Measurements from ENCODE around the gene RBM45.
"Not testable (repeated sequence)": the region's sequence is repeated elsewhere in the genome, so short reads cannot be mapped to it uniquely, and the experiment has no call there.

RBM45 gene

DNA sequence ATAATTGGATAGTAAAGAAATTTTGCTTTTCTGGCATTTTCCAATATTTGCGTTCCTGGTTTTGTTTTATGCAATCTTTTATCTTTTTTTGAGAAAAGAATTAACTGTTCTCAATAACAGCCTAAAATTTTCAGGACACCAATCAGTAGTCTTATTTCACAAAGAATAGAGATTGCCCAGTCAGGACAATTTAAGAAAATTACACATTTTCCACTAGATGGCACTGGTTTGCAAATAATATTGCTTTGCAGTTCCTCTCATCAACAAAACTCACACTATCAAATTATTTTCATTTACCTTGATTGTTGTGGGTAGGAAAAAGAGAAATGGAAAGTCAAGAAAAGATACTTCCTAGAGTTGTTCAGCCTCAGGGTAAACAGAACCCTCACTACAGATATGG, 2.4 kb upstream of the RBM45 start:
- no peak for DNase-seq

DNA sequence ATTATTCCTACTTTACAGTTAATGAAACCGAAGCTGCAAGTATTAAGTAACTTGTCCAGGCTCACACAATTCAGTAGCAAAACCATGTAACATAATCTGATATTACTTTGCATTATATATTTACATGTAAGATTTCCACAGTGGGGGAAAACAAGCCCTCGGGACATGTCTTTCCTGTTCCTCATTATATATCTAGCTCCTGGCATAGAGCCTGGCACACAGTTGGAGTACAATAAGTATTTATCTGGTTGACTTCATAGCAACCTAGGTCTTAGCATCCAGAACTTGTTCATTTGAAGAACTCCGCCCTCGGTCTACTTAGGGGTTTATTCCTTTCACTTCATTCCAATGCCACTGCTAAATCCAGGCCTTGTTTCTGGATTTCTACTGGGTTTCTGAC, 1.6 kb upstream of the RBM45 start:
- no peak for DNase-seq

DNA sequence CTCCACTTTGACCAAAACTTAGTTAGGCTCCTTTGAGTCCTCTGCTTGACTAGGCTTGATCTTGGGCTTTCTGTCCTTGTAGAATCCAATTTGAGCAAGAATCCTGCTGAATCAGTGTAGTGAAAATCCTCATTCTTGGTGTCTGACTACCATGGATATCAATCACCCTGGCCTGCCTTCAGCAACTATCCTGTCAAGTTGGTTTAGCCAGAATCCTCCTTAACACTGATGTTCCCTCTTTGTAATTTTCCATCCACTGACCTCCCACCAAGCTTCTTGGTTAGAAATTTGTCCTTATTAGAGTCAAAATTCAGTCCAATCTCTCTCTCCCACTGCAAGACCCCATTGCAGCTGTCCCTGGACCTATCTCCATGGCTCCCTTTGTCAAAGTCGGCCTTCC, 494 bp upstream of the RBM45 start:
- DNase-seq: no peak

DNA sequence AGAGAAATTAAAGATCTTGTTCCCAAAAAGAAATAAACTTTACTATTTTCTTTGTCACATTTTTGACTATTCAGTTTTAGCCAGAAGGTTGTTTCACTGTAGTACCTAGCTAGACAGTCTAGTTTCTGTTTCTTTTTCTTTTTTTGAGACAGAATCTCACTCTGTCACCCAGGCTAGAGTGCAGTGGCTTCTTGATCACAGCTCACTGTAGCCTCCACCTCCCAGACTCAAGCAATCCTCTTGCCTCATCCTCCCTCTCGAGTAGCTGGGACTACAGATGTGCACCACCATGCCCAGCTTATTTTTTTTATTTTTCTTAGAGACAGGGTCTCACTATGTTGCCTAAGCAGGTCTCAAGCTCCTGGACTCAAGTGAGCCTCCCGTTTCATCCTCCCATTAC, 2.2 kb downstream of the RBM45 start:
- no peak for DNase-seq

DNA sequence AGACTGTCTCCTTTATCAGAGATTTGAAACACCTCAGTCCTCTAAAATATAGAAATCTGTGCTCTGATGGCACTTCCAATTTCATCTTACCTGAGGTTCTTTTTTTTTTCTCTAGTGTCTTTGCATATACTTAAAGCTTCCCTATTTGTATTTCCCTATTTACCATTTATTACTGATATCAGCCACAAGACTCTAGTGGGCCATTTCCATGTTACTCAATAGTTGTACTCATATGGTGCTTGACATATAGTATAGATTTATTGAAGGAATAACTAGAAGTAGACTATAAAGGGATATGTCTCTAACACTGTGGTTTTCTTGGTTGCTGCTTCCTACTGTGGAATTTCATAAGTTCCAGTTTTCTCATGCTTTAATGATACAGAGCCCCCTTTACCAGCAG, 3.0 kb downstream of the RBM45 start:
- DNase-seq: no peak

DNA sequence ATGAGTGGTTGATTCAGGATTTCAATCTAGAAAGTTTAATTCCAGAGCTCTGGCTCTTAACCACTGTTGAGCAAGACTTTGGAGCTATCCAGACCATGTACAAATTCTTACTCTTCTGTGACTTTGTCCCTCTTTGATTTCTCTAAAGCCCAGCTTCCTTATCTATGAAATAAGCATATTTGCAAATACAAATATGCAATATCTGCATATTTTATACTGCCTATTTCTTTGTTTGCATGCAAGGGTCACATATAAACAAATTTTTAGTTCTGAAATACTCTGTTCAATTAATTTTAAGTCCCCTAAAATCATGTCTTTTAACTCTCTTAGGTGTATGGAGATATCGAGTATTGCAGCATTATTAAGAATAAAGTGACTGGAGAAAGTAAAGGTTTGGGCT, 5.5 kb downstream of the RBM45 start:
- DNase-seq: no peak

DNA sequence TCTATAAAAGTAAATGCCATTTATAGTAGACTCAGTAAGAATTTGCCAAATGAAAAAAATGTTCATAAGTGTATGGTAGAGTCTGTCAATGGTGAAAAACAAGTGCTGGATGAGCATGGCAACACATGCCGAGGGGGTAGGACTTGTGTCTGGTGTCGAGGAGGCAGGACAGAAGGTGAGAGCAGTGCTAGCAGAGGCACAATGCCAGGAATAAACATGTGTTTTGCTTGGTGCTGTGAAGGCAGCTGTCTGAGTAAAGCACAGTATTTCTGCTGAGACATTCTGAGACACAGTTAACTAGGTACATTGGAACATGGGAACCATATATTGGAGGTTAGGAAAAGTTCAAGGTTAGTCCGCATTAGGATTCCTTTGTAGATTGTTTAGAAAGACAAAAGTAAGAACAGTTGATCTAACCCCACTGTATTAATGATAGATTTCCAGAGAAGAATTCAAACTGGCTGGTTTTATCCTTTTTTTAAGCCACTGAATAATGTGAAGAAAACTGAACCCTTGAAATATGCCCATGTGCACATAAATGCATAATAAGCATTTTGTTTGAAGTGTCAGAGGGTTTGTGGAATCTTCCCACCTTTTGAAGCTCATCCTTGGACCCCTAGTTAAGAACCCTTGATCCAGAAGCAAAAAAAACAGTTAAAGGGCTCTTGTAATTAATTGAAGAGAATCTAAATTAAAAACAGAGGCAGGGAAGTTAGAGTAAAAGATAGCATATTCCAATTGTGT, 7.1 kb downstream of the RBM45 start:
- DNase-seq: no peak

DNA sequence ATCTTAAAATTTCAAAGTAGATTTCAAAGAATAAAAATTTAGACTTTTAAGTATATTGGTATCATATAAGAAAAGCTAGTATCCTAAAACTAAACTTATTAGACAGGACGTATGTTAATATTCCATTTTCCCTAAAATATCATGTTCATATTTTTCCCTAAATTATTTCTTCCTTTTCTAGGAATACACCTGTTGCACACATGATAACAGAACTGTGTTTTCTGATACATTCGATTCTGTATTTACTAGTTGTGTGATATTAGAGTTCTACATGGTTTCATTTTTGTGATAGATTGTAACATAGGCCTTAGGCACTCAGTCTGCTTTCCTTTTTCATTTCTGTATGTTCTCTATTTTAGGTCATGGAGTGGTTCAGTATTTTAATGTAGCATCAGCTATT, 10.9 kb downstream of the RBM45 start:
- DNase-seq: no peak

DNA sequence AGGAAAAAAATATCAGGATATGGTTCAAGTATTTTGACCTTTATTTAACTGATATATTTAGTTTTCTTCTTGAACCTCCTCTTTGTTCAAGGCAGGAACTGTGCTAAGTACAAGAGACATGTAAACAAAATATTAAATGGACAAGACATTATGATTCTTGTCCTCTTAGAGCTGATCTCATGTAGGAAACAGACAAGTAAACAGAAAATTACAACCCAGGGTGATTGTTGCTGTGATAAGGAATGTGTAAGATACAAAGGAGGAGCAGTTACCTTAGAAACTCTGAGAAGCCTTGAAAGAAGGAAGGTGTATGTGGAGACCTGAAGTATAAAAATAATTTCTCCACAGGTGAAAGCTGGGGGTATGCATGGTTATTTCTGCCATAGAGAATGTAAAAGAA, 12.9 kb downstream of the RBM45 start:
- no peak for DNase-seq

DNA sequence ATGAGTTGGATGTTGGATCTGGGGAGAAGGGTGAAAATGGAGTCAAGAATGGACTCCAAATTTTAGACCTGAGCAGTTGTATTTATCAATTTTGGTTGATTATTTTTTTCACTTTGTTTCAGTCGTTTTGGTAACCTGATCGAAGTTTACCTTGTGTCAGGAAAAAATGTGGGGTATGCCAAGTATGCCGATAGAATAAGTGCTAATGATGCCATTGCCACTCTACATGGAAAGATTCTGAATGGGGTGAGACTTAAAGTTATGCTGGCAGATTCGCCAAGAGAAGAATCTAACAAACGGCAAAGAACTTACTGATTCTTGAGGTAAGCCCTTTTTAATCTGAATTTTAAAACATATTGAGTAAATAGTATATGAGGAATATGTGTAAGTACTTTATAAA, 13.6 kb downstream of the RBM45 start:
- DNase-seq: no peak

DNA sequence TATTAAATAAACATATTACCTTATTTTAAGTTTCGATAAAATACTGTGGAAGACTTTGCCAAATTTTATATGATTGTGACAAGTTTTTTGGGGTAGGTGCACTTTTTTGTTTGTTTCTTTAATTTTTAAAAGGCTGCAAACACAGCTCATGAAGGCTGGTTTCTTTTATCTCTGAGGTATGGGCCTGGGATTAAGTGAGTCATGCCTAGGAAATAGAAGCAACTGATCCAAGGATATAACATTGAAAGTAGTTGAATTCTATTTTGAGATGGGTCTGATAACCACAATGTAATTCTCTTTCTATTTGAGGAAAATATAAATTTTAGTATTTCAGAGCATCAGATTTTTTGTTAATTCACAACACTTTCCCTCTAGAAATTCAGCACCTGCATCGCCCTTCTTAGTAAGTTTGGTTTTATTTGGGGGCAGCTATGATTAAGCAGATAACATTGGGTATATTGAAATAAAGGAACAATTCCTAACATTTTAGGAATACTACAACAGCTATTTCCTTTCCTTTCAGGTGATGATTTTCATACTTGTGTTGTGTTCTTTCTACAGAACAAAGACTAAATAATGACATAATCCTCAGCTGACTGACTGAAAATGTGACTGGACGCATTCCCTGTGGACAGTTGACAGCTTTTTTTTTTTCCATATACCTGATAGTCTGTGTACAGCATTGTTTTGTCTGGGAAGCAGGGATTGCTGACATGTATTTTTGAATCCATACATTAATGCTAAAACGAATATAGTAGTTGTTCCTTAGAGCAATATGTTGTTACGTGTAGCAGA, 16.8 kb downstream of the RBM45 start:
- no peak for DNase-seq

DNA sequence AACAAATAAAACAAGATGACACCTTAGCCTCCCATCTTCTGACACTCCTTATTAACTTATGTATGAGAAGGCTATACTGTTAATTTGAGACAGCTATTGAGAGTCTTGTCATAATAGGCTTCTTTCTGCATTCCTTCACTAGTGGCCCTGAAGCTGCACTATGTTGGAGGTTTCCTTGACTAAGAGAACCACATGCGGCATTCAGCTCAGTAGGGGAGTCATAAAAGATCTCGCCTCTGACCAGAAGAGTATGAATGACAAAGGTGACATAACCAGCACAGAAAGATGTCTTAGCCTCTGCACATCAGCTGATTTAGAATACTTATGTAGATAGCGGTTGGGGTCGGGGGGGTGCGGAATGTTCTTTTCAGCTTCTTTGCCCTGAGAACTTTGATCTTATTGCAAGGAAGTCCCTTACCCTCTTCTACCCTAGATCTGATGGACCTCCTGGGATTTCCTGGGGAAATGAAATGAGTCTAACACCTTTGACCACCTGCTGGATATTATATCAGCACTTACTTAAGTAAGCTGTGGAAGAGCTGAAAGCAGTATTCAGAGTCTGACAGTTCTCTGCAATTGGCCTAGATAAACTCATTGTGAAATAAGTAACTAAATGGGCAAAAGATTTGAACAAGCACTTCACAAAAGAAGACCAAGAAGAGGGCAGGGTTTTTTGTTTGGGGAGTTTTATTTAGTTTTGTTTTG, 24.2 kb downstream of the RBM45 start:
- no peak for DNase-seq

DNA sequence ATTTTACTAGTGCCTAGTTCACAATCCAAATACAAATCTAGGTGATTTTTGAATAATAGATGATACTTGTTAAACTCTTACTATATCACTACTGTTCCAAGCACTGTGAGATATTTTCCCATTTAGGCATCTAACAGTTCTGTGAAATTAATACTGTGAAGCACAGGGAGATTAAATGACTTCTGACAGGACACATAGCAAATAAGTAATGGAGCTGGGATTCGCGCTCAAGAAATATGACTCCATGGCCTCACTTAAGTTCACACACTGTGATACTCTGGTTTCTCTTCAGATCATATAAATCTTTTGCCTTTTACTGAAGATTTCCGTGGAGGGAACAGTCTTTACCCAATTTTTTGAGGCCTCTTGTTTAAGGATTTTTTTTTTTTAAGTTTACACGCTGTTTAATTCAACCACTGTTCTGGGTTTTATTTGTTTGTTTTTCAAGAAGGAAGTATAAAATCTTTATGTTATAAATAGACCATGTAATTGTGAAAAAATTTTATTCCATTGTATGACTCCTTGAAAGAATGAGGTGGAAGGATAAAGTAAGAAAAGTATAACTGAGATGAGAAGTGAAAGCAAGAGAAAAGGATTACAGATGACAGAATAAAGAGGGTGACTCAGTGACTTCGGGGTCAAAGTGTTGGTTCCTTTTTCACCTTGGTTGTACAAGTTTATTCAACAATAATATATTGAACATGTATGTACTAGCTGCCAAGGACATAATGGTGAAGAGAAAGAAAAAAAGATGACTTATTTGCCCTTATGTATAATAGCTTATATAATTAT, 30.2 kb downstream of the RBM45 start:
- DNase-seq: no peak

DNA sequence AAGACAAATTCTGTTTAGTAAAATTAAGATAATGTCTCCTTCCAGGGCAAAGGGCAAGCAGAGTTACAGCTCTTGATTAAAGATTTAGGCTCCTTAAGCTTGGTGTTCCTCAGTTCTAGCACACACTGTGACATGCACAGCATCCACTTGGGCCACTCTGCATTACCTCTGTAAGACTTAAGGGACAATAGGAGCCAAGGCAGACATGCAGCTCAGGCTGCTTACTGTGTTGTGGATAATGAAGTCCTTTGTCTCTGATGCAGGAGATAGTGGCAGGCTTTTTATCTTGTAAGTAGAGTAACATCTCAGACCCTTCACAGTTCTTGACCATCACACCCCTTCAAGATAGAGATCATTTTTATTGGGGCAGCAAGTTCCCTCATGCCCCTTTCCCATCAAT, 31.2 kb downstream of the RBM45 start:
- no peak for DNase-seq

DNA sequence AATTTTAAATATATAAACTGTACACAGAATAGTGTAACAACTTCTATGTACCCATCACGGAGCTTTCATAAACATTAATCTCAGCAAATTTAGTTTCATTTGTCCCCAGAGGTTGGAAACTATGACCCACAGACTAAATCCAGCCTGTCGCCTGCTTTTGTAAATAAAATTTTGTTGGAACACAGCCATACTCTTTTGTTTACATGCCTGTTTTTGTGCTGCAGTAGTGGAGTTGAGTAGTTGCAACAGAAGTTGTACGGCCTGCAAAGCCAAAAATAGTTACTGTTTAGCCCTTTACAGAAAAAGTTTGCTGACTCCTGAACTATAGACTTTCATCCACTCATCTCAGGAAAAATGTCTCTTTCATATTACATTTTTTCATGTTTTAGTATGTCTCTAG, 39.8 kb downstream of the RBM45 start:
- DNase-seq: no peak

DNA sequence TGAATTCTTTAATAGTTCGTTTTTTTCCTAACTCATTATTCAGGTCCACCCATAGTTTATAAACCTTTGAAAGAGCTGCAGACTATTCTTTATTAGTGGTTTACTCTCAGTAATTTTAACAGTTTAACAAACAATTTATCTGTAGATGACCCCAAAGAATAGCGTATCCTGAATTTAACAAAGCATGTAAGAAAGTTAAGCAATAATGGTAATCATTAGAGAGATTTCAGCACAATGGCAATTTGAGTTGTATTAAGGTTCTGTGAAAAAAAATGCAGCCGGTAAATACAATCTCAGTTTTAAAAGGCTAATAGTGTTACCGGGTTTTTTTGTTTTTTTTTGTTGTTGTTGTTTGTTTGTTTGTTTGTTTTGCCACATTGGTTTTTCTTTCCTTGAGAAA, 40.3 kb downstream of the RBM45 start:
- no peak for DNase-seq

DNA sequence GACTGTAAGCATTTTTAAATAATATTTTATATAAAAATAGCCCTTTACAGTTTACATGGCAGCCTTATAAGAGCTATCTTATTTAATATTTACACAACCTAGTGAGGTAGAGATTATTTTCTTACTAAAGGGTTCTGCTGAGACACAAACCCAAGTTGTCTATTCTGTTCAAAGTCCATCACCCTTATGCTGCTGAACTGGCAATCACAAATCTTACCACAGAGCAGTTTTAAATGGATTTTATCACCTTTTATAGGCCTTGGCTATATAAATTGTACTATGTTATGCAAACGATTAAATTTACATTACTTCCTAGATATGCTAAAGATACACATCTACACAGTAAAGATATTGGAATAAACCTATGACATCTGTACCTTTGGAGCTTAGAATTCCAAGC, 40.7 kb downstream of the RBM45 start:
- no peak for DNase-seq

DNA sequence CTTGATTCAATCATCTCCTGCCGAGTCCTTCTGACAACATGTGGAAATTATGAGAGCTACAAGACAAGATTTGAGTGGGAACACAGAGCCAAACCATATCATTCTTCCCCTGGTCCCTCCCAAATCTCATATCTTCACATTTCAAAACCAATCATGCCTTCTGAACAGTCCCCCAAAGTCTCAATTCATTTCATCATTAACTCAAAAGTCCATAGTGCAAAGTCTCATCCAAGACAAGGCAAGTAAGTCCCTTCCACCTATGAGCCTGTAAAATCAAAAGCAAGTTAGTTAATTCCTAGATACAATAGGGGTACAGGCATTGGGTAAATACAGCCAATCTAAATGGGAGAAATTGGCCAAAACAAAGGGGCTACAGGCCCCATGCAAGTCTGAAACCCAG, 41.6 kb downstream of the RBM45 start:
- DNase-seq: not testable (repeated sequence)

DNA sequence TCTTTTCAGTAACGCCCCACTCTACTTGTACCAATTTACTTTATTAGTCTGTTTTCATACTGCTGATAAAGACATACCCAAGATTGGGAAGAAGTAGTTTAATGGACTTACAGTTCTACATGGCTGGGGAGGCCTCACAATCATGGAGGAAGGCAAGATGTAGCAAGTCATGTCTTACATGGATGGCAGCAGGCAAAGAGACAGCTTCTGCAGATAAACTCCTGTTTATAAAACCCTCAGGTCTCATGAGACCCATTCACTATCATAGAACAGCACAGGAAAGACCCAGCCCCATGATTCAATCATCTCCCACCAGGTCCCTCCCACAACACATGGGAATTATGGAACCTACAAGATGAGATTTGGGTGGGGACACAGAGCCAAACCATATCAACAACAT, 43.3 kb downstream of the RBM45 start:
- DNase-seq: no peak

DNA sequence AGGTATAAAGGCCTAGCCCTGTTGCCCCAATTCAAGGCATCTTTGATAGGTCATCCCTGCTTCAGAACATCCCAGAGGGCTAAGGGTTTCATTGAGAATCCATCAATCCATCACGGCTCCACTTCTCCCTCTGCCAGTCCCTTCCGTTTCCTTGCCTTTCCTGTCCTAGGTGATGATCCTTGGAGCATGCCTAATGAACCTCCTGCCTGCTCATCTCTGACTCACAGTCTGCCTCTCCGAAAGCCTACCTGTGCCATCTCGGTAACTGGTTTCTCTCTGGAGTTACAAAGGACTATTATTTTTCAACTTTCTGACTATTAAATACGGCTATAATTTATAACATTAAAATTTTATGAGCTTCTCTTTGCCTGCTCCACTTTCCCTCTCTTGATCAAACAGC, 45.3 kb downstream of the RBM45 start:
- no peak for DNase-seq

DNA sequence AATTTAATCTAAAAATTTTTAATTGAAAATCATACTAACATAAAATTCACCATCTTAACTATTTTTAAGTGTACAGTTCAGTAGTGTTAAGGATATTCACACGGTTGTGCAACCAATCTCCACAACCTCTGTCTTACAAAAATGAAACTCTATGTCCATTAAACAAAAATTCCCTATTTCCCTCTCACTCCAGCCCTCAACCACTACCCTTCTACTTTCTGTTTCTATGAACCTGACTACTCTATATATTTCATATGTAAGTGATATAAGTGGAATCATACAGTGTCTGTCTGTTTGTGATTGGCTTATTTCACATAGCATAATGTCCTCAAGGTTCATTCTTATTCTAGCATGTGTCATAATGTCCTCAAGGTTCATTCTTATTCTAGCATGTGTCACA, 47.7 kb downstream of the RBM45 start:
- DNase-seq: no peak

DNA sequence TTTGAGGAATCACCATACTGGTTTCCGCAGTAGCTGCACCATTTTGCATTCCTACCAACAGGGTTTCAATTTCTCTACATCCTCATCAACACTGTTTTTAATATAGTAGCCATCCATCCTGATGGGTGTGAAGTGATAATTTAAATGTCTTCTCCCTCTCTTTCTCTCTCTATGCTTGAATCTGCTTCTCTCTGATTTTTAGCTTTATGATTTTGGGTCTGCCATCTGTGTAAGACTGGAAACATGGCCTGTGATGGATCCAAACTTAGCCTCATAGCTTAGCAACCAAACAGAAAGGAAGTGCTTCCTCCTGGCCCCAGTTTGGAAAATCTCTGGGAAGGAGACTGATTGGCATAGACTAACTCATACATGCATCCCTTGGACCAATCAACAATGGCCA, 48.4 kb downstream of the RBM45 start:
- no peak for DNase-seq

DNA sequence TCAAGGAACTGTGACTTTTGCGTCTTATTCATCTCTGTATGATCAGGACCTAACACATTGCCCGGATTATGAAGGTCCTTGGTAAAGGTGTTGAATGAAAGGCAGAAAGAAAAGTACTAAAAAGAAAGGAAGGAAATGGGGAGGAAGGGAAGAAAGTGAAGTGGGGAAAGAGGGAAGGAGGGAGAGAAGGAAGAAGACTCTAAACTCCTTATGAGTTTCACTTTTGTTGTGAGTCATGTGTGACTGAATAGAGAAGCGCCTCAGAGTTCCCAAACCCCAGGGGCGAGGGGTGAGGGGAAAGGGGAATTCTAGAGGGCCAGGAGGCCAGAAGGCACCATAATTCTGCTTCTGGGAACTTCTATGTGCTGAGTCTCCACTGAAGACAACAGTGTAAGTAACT, 51.2 kb downstream of the RBM45 start:
- no peak for DNase-seq

Measured in KG1 (cell line).